ENCODE data around the gene MRM3.
"Not testable (repeated sequence)": the region's sequence is repeated elsewhere in the genome, so short reads cannot be mapped to it uniquely, and the experiment has no call there.

The MRM3 gene

DNA sequence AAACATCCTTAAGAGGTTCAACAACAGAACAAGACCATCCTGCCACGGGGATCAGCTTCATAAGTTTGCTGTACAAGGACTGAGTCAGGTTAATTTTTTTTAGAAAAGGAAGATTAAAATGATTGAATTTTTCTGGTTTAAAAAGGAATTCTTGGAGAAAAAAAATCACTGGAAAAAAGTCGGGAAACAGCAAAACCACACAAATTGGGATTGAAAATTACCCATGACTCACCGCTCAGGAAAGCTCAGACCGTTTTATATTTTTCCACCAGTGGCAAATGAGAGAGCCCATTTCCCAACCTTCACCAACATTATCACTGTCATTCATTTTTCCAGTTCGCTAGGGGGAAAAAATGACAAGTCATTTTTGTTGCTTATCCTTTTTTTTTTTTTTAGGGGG is 46.6 kb downstream of the MRM3 start:
- no peak for DNase-seq

GRCh38 chr17:829614-830013 is 47.5 kb downstream of the MRM3 start:
- DNase-seq: not testable (repeated sequence)

- DNase-seq: no peak
Observed at GRCh38 chr17:830381-830780, 48.2 kb downstream of the MRM3 start.

GRCh38 chr17:830950-831349 is 48.8 kb downstream of the MRM3 start:
- no peak for DNase-seq

DNA sequence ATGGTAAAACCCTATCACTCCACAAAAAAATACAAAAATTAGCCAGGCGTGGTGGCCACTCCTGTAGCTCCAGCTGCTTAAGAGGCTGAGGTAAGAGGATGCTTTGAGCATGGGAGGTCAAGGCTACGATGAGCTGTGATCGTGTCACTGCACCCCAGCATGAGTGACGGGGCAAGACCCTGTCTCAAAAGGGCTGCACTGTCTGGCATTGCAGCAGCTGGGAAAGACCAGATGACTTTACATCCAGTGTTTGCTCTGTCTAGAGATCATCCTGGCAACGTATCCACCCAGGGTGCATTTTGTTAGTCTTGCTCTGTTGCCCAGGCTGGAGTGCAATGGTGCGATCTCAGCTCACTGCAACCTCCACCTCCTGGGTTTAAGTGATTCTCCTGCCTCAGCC is 52.0 kb downstream of the MRM3 start:
- DNase-seq: no peak

DNA sequence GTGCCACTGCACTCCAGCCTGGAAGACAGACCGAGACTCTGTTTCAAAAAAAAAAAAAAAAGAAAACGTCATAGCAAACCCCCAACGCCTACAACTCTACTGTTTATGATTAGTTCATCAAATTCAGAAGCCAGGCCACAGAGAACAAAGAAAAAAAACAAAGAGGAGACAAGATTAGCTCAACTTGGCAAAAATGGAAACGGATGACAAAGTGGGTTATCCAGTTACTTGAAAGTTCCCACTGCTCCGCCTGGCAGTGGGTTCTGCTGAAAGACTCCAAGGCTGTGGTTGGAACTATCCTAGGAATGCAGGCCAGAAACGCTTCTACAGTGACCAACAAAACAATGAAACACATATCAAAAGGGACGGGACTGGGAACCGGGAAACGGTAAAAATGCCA is 53.1 kb downstream of the MRM3 start:
- DNase-seq: no peak

- DNase-seq: not testable (repeated sequence)
Observed at GRCh38 chr17:835721-836120, 53.6 kb downstream of the MRM3 start.

DNA sequence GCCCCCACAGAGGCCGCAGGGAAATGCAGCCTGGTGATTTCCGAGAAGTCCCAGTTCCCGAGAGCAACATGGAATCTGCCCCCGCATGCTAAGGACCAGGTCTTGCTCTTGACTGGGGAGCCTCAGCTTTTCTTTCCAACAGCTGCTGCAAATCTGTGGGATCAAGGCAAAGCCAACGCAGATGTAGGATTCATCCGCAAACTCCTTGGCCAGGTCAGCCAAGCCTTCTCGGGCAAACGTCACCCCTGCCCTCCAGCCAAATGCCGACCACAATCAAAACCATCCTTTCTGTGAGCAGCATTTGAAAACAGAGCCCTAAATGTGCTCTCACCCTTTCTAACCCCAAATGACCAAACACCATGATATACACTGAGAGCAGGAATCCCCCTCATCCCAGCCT is 54.0 kb downstream of the MRM3 start:
- DNase-seq: no peak

DNA sequence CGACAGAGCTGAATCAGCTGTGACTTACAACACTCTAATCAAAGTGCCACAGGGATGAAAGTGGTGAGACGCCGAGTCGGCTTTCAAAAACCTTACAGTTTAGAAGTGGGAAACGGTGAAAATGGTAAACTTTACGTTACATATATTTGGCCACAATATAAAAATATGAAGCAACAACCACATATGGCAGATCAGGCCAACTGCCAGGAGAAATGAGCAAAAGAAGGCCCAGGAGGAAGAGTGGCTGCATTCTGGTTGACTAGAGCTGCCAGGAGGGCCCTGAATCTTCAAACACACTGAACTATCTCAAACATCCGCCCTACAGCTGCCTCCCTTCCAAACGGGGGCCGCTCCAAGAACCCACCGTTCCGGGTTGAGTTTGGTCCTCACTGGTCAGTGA is 56.3 kb downstream of the MRM3 start:
- no peak for DNase-seq

DNA sequence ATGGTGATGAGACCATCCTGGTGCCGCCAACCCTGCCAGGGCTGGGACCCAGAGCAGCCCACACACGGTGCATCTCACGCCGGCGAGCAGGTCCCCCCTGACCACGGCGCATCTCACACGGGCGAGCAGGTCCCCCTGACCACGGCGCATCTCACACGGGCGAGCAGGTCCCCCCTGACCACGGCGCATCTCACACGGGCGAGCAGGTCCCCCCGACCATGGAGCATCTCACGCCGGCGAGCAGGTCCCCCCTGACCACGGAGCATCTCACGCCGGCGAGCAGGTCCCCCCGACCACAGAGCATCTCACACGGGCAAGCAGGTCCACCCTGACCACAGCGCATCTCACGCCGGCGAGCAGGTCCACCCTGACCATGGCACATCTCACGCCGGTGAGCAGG is 59.2 kb downstream of the MRM3 start:
- no peak for DNase-seq
